Left cardiac atrium (tissue), 4 donors: Measurements from ENCODE around the gene MTAP. TPM values are rescaled to one million over a fixed set of nuclear protein-coding genes. Genes with fewer than 3 reads are reported as not detected.

Experiments used
- ATAC-seq, 2 donors: fragments of 200-7000 bp; cut with Tn5 transposase; one replicate each; pipeline ENCODE4 v1.9.1; 2020; ENCODE audit warnings: mild to moderate bottlenecking in 2 of 2, moderate library complexity in 2 of 2
- DNase-seq: peaks from one replicate; pipeline ENCODE4 v3.0.0-alpha.2; 2020
- intact Hi-C, 2 donors: fragments of 100-400 bp; cut with DNase I; formaldehyde crosslinking; loops; one replicate each; pipeline versions ENCODE4 v1.14.1 to v1.15.1; 2022 to 2023
- long read RNA-seq: library from polyadenylated mRNA; unstranded; transcript quantifications from one replicate; pipeline ENCODE4 v2.0.0, GENCODE V29; 2021
- total RNA-seq, 2 donors: library from RNA; stranded (reverse); fragmentation: NEBNext Ultra II Directional; extraction: Animal tissue kit (Norgen Biotek cat#: 25700); gene quantifications; one replicate each; pipeline ENCODE4 v1.2.1, GENCODE V29; 2021
- donor health status: DM: no; HTN: yes; CAD: no.
- donor health status: DM: no; HTN: yes; CAD: no; lungs with severe emphysema.
- donor health status: DM: yes; HTN: yes; CAD: no.
- donor health status: Dilated cardiomyopathy.

The MTAP gene
- total RNA-seq = 10 to 100 TPM; 19.6 to 21.3 TPM
- long read RNA-seq, full-length matches to known transcripts = 9 of 11 reads
- long read RNA-seq, partial matches to known transcripts = 0 of 11 reads
- long read RNA-seq, other reads (novel, unspliced or antisense) = 2 of 11 reads

DNA sequence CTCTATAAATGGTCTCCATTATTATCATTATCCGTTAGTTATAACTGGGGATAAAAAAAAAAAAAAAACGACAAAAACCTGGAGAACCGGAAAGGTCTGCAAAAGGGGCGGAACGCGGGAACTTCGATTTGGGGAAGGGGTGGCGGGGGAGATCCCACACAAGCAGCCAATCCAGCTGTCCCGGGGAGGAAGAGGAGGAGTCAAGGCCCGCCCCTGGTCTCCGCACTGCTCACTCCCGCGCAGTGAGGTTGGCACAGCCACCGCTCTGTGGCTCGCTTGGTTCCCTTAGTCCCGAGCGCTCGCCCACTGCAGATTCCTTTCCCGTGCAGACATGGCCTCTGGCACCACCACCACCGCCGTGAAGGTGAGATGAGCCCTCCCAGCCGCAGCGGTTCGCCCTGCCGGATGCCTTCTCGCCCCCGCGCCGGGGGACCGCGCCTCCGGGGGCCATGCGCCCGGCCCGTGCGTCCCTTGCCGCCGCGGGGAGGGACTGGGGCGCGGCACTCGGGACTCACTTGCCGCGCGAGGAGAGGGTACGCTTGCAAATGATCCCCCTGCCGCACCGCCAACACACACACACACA lies at the start of gene MTAP:
TSS of gene MTAP (plus strand) at position 219 of the 583 bp plus-strand sequence. CDS start at position 332, 113 bp downstream.
- ATAC-seq (peak; percentile 98 to 99), DNase-seq (peak; percentile 95)
- intact Hi-C loops = loop anchor here in 1 of 2 donors (2.0 kb wide), 1 partner anchor 468 kb away; the partner anchor contains the start of gene KLHL9

DNA sequence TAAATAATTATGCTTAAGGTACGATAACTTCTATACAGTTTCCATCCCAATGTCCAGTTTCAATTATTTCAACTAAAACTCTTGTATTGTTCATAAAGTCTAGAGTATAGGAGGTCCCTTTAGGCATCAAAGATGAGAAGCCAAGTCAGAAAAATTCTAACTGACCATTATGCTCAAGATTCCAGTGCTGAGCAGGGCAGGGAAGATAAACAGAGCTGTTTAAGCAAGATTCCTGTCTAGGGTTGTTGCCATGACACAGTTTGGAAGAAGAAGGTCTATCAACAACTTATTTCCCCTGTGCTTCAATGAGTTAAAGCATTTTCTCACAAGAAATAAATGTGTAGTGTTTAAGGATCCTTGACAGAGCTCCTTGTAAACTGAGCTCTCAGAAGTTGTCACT lies 48.9 kb upstream of the MTAP start:
- intact Hi-C loops = no loop called here
- ATAC-seq (no peak), DNase-seq (no peak)

DNA sequence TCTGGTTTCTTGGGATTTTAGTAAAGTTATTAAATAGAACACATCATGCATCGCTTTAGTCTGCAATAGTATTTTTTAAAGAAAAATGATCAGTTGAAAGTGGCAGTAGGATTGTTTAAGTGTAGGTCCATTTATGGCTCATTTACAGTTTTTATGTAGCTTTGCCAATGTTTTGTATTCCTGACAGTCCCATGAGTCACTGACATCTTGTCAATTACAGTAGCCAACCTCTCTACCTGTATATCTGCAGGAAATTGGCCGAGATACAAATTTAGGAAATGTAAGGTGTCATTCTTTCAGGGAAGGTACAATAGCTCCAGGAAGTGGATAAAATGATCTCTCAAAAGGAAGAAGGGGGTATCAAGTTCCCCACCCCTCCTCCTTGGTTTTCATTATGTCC lies 47.7 kb upstream of the MTAP start:
- DNase-seq (no peak), ATAC-seq (no peak)
- intact Hi-C loops = no loop called here

DNA sequence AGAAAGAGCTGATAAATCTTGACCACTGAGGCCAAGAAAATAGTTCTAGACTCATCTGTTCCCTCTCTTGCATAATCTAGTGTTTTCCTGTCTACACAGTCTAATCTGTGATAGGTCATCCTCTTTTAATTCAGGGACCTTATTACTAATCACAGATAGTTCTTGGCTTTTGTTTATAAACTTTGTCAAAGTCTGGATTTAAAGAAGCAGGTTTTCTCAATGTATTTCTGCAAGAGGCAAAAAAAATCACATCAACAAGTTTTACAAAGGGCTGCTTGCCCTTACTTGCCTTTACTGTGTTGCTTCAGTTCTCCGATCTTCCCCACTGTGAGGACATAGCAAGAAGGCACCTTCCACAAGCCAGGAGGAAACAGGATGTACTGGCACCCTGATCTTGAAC lies 43.9 kb upstream of the MTAP start:
- intact Hi-C loops = no loop called here
- no peak for ATAC-seq

DNA sequence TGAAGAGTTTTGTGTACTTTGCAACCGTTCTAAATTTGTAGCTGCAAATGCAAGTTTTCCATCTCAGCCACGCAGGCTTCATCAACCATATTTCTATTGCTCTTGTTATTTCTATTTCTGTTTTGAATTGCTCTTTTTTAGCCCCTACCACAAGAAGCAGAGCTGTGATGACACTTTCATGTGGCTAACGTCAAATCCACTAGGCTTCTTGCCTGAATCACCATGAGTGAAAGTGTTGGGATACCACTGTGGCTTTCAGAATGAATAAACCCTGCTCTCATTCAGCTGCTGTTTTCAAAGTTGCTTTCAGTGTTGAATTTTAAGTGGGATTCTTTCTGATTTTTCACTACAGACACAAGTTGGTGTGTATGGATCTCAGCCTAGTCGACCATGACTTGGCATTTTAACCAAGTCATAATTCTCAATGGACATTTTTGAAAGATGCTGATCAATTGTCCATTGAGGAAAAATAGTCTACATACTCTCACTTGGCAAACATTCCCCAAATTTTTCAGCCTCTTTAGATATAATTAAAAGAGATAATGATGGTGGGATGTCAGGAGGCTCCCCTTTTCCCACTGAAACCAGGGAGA lies 41.0 kb upstream of the MTAP start:
- DNase-seq (no peak), ATAC-seq (no peak)
- intact Hi-C loops = no loop called here

More for the DNA sequence above, 43.9 kb upstream of the MTAP start:
- no peak for DNase-seq

DNA sequence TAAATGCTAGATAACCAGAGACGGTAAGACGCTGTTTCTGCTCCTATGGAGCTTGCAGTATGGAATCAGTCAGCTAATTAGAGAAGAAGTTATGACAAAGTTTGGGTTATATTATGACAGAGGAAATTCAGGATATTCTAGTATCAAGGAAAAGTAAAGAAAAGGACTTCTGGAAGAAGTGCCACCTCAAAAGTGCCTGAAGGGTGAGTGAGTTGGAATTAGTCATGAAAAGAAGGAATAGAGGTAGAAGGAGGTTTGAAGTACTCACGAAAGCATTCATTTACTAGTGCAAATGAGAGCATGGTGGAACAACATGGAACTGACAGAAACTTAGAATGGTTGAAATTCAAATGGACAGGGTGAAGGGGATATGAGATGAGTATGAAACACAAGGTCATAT lies 40.4 kb upstream of the MTAP start:
- intact Hi-C loops = no loop called here
- no peak for ATAC-seq
- no peak for DNase-seq

DNA sequence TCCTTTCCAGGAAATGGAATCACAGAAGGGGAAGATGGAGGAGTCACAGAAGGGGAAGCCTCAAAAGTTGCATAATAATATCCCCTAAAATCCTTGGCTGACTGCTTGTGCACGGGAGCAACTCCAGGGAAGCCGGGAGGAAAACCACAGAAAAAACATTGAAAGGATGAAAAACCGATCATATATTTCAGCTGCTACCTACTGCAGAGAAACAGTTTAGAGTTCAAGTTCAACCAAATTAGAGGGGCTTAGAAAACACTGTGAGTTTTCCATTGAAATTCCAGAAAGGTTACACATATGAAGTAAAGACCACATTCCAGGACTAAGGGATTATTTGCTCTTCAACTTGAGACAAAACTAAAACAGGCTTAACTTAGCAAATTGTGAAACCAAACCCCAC lies 37.6 kb upstream of the MTAP start:
- intact Hi-C loops = no loop called here
- DNase-seq (no peak), ATAC-seq (no peak)

DNA sequence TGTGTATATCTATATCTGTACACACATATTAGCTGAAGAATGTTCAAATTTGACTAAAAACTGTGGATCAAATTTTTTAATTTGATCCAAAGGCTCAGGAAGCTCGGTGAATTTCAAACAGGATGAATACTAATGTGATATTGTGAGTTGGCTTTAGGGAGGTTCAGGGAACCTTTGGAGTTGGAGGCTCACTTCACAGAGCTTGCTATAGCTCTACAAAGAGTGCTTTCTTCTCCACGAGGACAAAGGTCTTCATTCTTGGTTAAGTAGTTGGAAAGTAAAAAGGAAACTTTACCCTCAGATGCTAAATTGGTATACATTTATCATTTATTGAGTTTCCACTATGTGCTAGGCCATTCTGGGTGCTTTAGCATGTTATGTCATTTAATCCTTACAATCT lies 36.3 kb upstream of the MTAP start:
- intact Hi-C loops = no loop called here
- DNase-seq = no peak
- ATAC-seq = no peak

DNA sequence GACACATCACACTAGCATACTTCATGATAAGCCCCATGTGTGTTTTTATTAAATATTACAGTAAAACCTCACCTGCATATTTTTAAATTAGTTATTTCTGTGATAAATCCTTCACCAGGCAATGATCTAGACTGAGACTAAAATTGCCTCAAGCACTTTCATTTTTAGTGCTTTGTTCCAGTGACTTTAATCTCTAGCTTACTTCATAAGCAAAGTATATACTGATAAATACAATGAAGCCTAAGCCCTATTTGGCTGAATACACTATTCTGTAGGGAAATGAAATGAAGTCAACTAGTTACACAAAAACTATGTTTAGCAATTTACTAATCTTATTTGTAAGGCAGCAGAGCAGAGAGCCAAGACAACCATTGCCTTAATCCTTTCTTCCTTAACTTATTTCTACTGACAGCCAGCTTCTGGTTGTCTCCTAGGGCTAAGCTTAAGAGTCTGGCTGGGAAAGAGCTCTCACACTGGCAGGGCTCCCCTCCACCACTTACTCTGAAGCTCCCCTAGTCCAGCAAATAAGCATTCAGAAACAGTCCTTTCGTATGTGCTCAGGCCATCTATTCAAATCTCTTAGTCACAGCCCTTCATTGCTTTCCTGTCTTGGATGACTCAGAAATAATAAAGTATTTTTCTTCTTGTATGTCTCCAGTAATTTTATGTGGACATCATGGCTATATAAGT lies 31.4 kb upstream of the MTAP start:
- ATAC-seq (peak; percentile 35 to 41), DNase-seq (no peak)
- intact Hi-C loops = loop anchor here in 1 of 2 donors (10.0 kb wide), 1 partner anchor 296 kb away; no protein-coding TSS in a partner anchor

DNA sequence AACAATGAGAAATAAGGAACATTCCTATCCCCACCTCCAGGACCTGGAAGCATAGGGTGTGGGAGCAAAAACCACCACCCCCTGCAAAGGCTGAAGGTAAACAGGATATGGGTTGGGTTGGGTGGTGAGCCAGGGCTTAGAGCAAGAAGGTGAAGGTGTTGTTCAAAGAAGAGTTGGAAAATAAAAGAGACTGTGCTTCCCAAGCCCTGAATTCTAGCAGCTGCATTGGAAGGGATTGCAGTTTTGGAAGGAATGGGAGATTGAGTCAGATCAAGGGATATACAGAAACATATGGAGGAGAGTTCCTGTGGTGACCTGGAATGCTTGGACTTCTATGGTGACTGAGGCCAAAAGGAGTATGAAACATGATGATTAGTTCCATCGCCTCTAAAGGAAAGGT lies 24.7 kb upstream of the MTAP start:
- DNase-seq (no peak), ATAC-seq (no peak)
- intact Hi-C loops = loop anchor here in 1 of 2 donors (10.0 kb wide), 1 partner anchor 303 kb away; no protein-coding TSS in a partner anchor

DNA sequence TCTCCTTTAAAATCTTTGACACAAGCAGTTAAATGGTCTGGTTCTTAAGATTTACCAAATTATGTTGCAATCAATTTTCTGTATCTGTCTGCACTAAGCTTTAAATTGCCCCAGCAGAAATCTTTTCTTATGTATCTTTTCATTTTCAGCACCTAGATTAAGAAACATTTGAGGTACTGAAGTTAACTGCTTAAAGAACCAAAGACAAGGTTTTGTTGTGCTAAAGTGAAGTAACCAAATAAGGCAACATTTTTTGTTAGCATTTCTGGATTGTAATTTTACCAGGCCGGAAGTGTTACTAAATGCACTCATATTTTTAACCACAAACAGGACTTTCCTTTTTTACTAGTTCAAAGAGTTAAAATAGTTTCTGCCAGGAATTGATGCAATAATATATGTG lies 24.1 kb upstream of the MTAP start:
- intact Hi-C loops = loop anchor here in 1 of 2 donors (10.0 kb wide), 1 partner anchor 304 kb away; no protein-coding TSS in a partner anchor
- ATAC-seq (no peak), DNase-seq (no peak)

DNA sequence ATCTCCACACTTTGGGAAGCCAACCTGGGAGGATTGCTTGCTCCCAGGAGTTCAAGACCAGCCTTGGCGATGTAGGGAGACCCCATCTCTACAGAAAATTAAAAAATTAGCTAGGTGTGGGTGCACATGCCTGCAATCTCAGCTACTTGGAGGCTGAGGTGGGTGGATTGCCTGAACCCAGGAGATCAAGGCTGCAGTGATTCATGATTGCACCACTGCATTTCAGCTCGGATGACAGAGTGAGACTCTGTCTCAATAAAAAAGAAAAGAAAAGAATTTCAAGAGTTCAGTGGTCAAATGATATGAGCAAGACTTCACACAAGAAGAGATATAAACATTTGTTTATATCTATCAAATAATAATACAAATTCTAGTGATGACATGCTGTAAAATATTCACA lies 23.0 kb upstream of the MTAP start:
- intact Hi-C loops = loop anchor here in 1 of 2 donors (10.0 kb wide), 1 partner anchor 305 kb away; no protein-coding TSS in a partner anchor
- no peak for ATAC-seq

DNA sequence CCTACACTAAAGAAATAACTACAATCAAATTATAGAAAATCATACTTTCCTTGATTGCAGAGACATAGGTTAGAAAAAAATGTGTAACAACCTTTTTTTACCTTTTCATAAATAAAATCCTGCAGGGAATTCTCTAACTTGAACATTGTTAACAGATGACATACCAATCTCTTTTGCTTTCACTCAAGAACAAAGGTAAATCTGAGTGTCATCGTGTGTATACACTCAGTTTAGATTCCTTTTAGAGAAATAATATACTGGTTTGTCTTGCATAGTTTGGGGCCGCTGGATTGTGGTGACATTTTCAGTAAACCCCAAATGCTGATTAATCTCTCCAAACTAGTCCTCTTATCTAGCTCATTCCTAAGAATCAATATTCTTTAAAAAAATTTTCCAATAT lies 20.8 kb upstream of the MTAP start:
- no peak for ATAC-seq
- DNase-seq = no peak
- intact Hi-C loops = no loop called here

More for the DNA sequence above, 23.0 kb upstream of the MTAP start:
- no peak for DNase-seq

DNA sequence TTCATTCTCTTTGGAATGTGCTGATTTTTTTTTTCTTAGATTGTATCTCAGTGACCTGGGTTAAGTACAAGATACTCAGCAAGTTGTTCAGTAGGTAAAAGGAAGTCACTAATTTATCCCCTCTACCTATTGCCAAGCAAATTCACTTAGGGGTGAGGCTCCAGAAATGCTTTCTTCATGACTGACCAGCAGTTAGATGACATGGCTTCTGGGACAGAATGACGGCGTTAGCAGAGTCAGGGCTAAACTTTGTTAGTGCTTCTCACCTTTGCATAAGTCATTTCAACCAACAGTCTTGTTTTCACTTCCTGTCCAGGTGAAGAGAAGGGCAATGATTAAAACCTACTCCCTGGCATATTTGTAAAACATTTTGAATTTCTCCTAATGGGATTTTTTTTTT lies 20.2 kb upstream of the MTAP start:
- ATAC-seq (no peak), DNase-seq (no peak)
- intact Hi-C loops = no loop called here

DNA sequence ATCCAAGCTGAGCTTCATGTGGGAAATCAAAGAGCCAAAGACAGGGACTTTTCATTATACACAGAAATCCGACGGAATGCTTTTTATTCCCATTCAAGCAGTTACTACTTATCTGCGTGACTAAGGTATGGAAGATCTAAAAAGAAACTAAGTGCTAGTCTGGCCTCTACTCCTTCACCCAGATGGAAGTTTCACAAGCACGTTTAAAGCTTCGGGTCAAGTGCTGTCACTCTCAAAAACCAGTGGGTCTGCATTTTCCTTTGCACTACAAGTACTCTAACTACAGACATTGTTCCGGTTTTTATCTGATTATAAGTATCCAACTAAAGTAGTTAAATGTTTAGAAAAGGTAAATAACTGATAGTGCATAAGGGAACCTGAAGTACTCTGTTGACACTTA lies 13.7 kb upstream of the MTAP start:
- intact Hi-C loops = loop anchor here (2.0 to 5.0 kb wide), 2 partner anchors 466 to 470 kb away; no protein-coding TSS in a partner anchor

DNA sequence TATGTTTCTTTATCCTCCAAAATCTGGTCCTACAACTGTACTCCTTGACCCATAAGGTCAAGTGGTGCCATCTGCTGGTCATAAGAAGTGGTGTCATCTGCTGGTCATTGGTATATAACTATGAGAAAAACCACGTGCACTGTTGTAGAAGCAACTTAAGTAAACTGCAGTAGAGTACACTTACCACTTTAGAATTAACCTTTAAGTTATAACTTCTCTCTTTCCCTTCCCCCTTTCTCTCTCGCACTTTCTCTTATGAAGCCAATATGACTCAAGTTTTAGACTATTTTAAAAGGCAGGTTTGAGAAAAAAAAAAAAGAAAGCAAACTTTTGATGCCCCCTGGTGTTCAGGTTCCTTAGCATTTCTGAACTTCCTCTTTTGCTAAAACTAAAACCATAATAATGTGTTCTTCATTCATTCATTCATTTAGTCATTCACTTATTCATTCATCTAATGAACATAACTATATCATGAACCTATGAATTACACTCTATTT lies 12.8 kb upstream of the MTAP start:
- DNase-seq = peak; percentile 32
- peak; percentile 94 for ATAC-seq
- intact Hi-C loops = loop anchor here (2.0 to 10.0 kb wide), 3 partner anchors 467 to 535 kb away; no protein-coding TSS in a partner anchor

More for the DNA sequence above, 13.7 kb upstream of the MTAP start:
- ATAC-seq (no peak), DNase-seq (no peak)

DNA sequence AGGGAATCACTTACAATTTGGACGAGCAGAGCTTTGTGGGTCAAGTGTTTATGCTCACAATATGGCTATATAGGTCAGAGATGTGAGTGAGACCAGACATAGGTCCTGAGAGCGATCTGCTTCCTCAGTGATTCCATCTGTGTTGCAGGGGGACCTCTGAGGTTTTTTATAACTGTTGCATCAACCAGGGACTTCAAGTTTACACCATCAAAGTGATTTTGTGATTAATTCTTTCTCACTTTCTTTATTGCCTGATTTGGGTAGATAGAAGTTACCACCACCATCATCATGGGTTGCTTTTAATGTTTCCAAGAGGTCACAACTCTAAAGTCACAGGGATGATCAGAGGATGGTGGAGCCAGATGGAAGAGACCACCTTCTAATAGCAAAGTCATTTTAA lies 7.0 kb upstream of the MTAP start:
- intact Hi-C loops = loop anchor here in 1 of 2 donors (10.0 kb wide), 1 partner anchor 541 kb away; no protein-coding TSS in a partner anchor
- DNase-seq (no peak), ATAC-seq (no peak)

DNA sequence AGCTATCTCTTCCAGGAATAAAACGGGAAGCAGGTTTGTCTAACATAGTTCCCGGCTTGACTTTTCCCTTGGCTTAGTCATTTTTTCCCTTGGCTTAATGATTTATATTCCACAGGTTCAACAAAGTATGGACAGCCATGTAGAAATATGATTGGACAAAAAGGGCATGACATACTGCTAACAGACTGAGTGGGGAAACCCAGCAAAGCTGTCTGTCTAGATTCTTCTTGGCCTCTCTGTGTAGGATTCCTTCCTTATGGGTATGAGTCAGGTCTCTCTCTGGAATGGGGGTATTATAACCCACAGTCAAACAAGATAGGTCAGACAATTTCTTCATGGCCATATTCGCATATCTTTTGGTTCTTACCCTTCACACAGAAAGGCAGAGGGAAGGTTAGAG lies 5.7 kb upstream of the MTAP start:
- intact Hi-C loops = loop anchor here in 1 of 2 donors (10.0 kb wide), 1 partner anchor 542 kb away; no protein-coding TSS in a partner anchor
- ATAC-seq (no peak), DNase-seq (no peak)

DNA sequence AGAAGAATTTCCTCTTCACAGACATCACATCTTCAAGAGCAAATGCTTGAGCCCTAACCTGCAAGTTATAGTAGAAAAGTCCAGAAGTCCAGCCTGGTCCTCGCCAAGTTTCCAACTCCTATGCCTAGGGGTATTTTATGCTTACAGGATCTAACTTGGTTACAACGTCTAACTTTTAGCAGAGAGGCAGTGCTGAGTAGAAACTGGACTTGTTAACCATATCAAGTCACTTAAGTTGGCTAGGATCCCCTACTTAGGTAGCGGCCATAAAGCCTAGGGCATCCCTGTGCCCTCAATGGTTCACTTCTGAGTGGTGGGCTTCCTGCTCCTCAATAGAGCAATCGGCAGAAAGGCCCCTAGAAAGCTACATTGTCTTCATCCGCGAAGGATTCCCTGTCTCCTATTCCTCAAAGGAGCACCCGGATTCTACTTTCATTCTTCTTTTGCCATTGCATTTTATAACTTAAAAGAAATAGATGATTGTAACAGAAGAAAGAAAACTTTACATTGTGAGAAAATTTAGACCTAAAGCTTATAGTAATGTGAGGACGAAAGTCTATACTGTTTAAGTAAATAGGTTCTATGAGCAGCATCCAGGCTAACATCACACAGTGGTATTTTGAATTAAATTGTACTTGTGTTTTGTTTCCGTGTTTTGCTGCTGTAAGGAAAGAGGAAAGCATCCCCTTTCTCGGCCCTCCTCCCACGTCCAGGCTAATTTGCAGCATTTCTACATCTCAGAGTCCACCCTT lies 1.3 kb upstream of the MTAP start:
- intact Hi-C loops = no loop called here
- ATAC-seq = no peak

More for the DNA sequence above, 1.3 kb upstream of the MTAP start:
- DNase-seq = no peak
